Liver (tissue), 9 donors: ENCODE measurements around the gene ARHGAP29. TPM values are rescaled to one million over a fixed set of nuclear protein-coding genes. Genes with fewer than 3 reads are reported as not detected.
"Not testable (repeated sequence)": the region's sequence is repeated elsewhere in the genome, so short reads cannot be mapped to it uniquely, and the experiment has no call there.

Experiments used
- DNase-seq: peaks from one replicate; pipeline ENCODE4 v3.0.0-alpha.2; 2017; ENCODE audit warnings: low spot score
- H3K27ac ChIP-seq, 2 donors: one replicate each; pipeline ENCODE4 v1.7.0; 2013; ENCODE audit warnings: inconsistent platforms in 2 of 2, low read length in 2 of 2, control low read depth in 1 of 2, low read depth in 1 of 2, mild to moderate bottlenecking in 1 of 2
- H3K27me3 ChIP-seq, 4 donors: one replicate each; pipeline versions ENCODE4 v1.6.1 to v1.7.0; 2013; ENCODE audit warnings: low read length in 3 of 4, inconsistent platforms in 1 of 4, mild to moderate bottlenecking in 1 of 4, moderate library complexity in 1 of 4; ENCODE audit not compliant: control insufficient read depth in 4 of 4, insufficient read depth in 4 of 4
- H3K36me3 ChIP-seq, 4 donors: one replicate each; pipeline versions ENCODE4 v1.6.1 to v1.7.0; 2013; ENCODE audit warnings: low read length in 3 of 4, mild to moderate bottlenecking in 3 of 4, low read depth in 1 of 4, moderate library complexity in 1 of 4; ENCODE audit not compliant: control insufficient read depth in 4 of 4, insufficient read depth in 3 of 4
- H3K4me1 ChIP-seq, 4 donors: one replicate each; pipeline versions ENCODE4 v1.6.1 to v1.7.0; 2013; ENCODE audit warnings: low read length in 3 of 4, mild to moderate bottlenecking in 3 of 4, moderate library complexity in 1 of 4; ENCODE audit not compliant: control insufficient read depth in 4 of 4, insufficient read depth in 4 of 4
- H3K4me3 ChIP-seq, 3 donors: one replicate each; pipeline versions ENCODE4 v1.6.1 to v1.7.0; 2013; ENCODE audit warnings: low read length in 3 of 3, control low read depth in 1 of 3, low read depth in 1 of 3, mild to moderate bottlenecking in 1 of 3
- H3K9ac ChIP-seq, 2 donors: one replicate each; pipeline ENCODE4 v1.7.0; 2013; ENCODE audit warnings: low read length in 2 of 2, mild to moderate bottlenecking in 2 of 2, moderate library complexity in 2 of 2, control low read depth in 1 of 2, low read depth in 1 of 2
- H3K9me3 ChIP-seq, 4 donors: one replicate each; pipeline versions ENCODE4 v1.6.1 to v1.7.0; 2013; ENCODE audit warnings: low read length in 3 of 4; ENCODE audit not compliant: control insufficient read depth in 4 of 4
- CTCF ChIP-seq: fragments of 150-350 bp; IDR thresholded peaks from 2 replicates; pipeline ENCODE4 v1.5.1; 2017; ENCODE audit warnings: improper control_type of control experiment, low read depth, low read length; ENCODE audit not compliant: missing input control
- EGR1 ChIP-seq, 2 donors: IDR thresholded peaks; 2 replicates each; pipeline ENCODE4 v1.6.1; 2016 to 2018; ENCODE audit warnings: antibody characterized with exemption in 2 of 2, low read depth in 2 of 2
- FOXA2 ChIP-seq: IDR thresholded peaks from 2 replicates; pipeline ENCODE4 v1.6.1; 2016; ENCODE audit warnings: antibody characterized with exemption
- HNF4A ChIP-seq, 2 donors: conservative IDR thresholded peaks; 2 replicates each; pipeline ENCODE4 v1.6.1; 2016; ENCODE audit warnings: antibody characterized with exemption in 2 of 2, mild to moderate bottlenecking in 2 of 2
- HNF4G ChIP-seq: IDR thresholded peaks from 2 replicates; pipeline ENCODE4 v1.6.1; 2016; ENCODE audit warnings: antibody characterized with exemption
- JUND ChIP-seq, 2 donors: IDR thresholded peaks; 2 replicates each; pipeline ENCODE4 v1.6.1; 2016; ENCODE audit warnings: antibody characterized with exemption in 2 of 2
- NR2F2 ChIP-seq: IDR thresholded peaks from 2 replicates; pipeline ENCODE4 v1.6.1; 2016; ENCODE audit warnings: antibody characterized with exemption
- RXRA ChIP-seq, 2 donors: IDR thresholded peaks; 2 replicates each; pipeline ENCODE4 v1.6.1; 2017 to 2018; ENCODE audit warnings: antibody characterized with exemption in 2 of 2, mild to moderate bottlenecking in 1 of 2
- SP1 ChIP-seq: IDR thresholded peaks from 2 replicates; pipeline ENCODE4 v1.6.1; 2018; ENCODE audit warnings: antibody characterized with exemption, mild to moderate bottlenecking
- YY1 ChIP-seq: IDR thresholded peaks from 2 replicates; pipeline ENCODE4 v1.6.1; 2016; ENCODE audit warnings: antibody characterized with exemption, mild to moderate bottlenecking
- WGBS: extraction: QIAGEN DNeasy Blood & Tissue Kit; methylation state at CpG from one replicate; pipeline ENCODE4 v1.1.7; 2013; 5-methylcytosine and 5-hydroxymethylcytosine counted together
- polyA plus RNA-seq, 2 donors: library from polyadenylated mRNA; stranded (reverse) in 1 of 2; unstranded in 1 of 2; fragments of 200-250 nt in 1 of 2; fragments of >200 nt in 1 of 2; fragmentation: Nextera tagmentation in 1 of 2; extraction: Ambion mirVana in 1 of 2; gene quantifications; one replicate each; pipeline versions ENCODE4 v1.2.1 to v1.2.3, GENCODE V29; 2013 to 2015
- total RNA-seq, 2 donors: library from RNA; depleted of rRNA; stranded (reverse); fragments of >200 nt; gene quantifications; one replicate each; pipeline ENCODE4 v1.2.3, GENCODE V29; 2014
- donor health status: healthy.
- donor health status: healthy.
- donor health status: healthy.
- donor health status: healthy.
- donor health status: healthy.

Gene ARHGAP29
- total and polyA plus RNA-seq, 4 donors: 8.3 to 27.7 (median 13.2) TPM

DNA sequence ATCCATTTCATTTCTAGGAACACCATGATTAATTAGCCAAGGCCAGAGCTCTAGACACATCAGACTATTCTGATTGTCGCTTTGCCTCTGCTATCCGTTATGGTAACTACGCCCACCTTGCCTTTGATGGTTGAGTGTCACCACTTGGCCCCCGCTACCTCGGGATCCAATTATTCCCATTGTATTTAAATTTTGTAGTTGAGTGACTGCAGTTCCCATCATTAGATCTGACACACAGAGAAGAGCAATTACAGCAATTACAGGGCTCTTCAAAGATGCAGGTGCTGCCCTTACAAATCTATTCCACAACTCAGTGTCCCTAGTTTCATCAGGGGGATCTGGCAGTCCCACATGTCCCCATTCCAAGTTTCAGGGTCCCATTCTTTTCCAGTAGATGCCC lies 71.5 kb downstream of the ARHGAP29 start:
- Histone ChIP-seq H3K27ac (no peak overlapping the region), H3K9me3 (no peaks in the 10 kb centered on the region), H3K36me3 (peaks cover 0 to 6% (median 0%) of the 10 kb centered on the region in 4 donors), H3K27me3 (no peaks in the 10 kb centered on the region), H3K4me1 (no peaks in the 10 kb centered on the region), H3K9ac (no peak overlapping the region), H3K4me3 (no peak overlapping the region)
- 96% methylated on average over 5 of the region's 5 CpGs for WGBS
- no peak for DNase-seq
- TF ChIP-seq NR2F2: no peak
- no peak for TF ChIP-seq HNF4A (conservative IDR thresholded peaks at IDR 0.05)
- no peak for TF ChIP-seq RXRA (IDR thresholded peaks at IDR 0.05)
- TF ChIP-seq EGR1 (IDR thresholded peaks at IDR 0.05; ENCODE audit: low read depth in 2 of 2): no peak
- no peak for TF ChIP-seq FOXA2
- no peak for TF ChIP-seq HNF4G
- no peak for TF ChIP-seq CTCF
- TF ChIP-seq SP1: no peak
- TF ChIP-seq JUND (IDR thresholded peaks at IDR 0.05): no peak
- TF ChIP-seq YY1: no peak

GRCh38 chr1:94164885-94165284 lies 72.5 kb downstream of the ARHGAP29 start:
- H3K4me3 ChIP-seq, H3K9ac ChIP-seq, DNase-seq, H3K27me3 ChIP-seq, H3K27ac ChIP-seq, H3K4me1 ChIP-seq, H3K9me3 ChIP-seq, H3K36me3 ChIP-seq: not testable (repeated sequence)
- 90% methylated on average over 2 of the region's 2 CpGs for WGBS

DNA sequence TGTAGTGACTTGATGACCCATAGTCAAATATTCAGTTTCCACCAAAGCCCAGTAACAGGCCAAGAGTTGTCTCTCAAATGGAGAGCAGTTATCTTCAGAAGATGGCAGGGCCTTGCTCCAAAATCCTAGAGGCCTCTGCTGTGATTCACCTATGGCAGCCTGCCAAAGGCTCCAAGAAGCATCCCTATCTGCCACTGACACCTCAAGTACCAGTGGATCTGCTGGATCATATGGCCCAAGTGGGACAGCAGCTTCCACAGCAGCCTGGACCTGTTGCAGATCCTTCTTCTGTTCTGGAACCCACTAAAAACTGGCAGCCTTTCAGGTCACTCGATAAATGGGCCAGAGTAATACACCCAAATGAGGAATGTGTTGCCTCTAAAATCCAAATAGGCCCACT lies 73.3 kb downstream of the ARHGAP29 start:
- not testable (repeated sequence) for H3K36me3 ChIP-seq, H3K9me3 ChIP-seq, H3K27ac ChIP-seq, H3K27me3 ChIP-seq, H3K9ac ChIP-seq, H3K4me1 ChIP-seq, H3K4me3 ChIP-seq, DNase-seq
- WGBS: 95% methylated on average over 1 of the region's 1 CpG

DNA sequence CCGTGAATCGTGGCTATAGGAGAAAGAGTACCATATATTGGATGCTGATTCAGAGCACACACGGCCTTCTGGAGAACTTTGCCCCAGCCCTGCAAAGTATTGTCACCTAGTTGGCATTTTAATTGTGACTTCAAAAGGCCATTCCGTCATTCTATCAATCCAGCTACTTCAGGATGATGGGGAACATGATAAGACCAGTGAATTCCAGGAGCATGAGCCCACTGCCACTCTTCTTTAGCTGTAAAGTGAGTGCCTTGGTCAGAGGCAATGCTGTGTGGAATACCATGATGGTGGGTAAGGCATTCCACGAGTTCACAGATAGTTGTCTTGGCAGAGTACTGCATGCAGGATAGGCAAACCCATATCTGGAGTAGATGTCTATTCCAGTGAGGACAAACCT lies 74.1 kb downstream of the ARHGAP29 start:
- H3K36me3 ChIP-seq, H3K27ac ChIP-seq, H3K4me3 ChIP-seq, H3K9ac ChIP-seq, H3K27me3 ChIP-seq, DNase-seq, H3K9me3 ChIP-seq, H3K4me1 ChIP-seq: not testable (repeated sequence)
- 86% methylated on average over 5 of the region's 5 CpGs for WGBS
